Superior temporal gyrus (tissue), 1 donor: ENCODE measurements around the gene KIN.
"Not testable (repeated sequence)": the region's sequence is repeated elsewhere in the genome, so short reads cannot be mapped to it uniquely, and the experiment has no call there.

Source experiments
- DNase-seq: peaks from one replicate; pipeline ENCODE4 v3.0.0-alpha.2; 2016; ENCODE audit errors: extremely low spot score

KIN gene

GRCh38 chr10:7734821-7735220 is 53.0 kb downstream of the KIN start:
- DNase-seq, result no peak

GRCh38 chr10:7722927-7723529 is 64.8 kb downstream of the KIN start:
- DNase-seq, result no peak

- DNase-seq, result no peak
Observed at GRCh38 chr10:7720478-7720877, 67.3 kb downstream of the KIN start.

DNA sequence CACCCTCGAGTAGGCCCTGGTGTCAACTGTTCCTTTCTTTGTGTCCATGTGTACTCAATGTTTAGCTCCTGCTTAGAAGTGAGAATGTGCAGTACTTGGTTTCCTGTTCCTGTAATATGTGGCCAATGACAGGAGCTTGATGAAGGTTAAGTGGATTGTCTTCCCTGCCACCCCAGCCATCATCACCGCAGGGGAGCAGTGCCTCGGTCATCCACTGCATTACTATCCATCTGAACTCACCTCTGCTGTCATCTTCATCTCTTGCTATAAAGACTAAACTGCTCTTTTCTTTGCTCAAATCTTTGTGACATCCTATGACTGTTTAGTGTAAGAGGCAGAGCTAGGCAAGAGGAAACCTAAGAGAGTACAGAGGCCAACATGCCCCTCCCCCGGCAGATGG is 69.1 kb downstream of the KIN start:
- DNase-seq, result no peak

DNA sequence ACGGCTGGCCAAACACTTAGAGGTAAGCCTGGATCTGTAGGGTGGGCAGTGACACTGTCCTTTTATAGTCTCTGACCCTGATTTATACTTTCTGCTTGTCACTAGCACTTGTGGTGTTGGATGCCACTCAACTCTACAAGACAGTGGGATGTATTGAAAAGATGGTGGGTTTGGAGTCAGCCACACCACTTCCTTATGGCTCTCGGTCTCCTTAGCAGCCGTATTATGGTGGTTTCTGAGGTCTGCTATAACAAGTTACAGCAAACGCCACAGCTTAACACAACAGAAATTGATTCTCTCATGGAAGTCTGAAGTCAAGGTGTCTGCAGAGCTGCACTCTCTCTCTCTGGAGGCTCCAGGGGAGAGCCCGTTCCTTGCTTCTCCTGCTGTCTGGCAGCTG is 70.0 kb downstream of the KIN start:
- DNase-seq, result no peak

DNA sequence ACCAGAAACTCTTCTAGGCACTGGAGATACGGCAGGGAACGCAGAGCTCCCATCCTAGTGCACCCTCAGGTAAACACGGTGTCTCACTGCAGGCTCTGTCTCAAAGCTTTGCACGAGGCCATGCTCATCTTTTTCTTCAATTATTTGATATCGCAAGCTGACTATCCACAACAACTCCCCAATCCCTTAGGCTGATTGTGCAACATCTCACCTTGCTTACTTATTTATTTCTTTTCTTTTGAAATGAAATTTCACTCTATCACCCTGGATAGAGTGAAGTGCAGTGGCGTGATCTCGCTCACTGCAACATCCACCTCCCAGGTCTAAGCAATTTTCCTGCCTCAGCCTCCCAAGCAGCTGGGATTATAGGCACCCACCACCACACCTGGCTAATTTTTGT is 72.3 kb downstream of the KIN start:
- DNase-seq, result no peak

DNA sequence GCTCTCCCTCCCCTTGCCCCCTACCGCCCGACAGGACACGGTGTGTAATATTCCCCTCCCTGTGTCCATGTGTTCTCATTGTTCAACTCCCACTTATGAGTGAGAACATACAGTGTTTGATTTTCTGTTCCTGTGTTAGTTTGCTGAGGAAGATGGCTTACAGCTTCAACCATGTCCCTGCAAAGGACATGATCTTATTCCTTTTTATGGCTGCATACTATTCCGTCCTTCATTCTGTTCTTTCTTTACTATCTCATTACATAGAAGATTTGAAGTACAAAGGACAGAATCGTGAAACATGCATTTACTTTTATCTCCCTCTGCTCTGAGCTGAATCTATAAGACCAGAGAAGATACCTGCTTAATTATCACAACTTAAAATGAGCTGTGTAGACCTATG is 76.7 kb downstream of the KIN start:
- DNase-seq, result not testable (repeated sequence)

- no peak for DNase-seq
Observed at GRCh38 chr10:7710446-7710845, 77.3 kb downstream of the KIN start.

DNA sequence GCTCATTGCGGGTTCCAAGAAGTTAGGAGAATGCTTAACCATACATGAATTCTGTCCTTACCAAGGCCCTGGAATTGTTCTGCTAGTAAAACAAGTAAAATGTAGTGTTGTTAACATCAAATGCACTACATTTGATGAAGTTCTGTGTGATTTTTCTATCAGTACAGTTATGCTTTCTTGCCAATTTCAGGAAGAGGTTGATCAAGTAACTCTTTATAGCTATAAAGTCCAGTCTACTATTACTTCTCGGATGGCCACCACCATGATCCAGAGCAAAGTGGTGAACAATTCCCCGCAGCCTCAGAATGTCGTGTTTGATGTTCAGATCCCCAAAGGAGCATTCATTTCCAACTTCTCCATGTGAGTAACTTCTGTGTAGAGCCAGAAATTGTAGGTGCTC is 79.0 kb downstream of the KIN start:
- no peak for DNase-seq

- no peak for DNase-seq
Observed at GRCh38 chr10:7707858-7708622, 79.8 kb downstream of the KIN start.

DNA sequence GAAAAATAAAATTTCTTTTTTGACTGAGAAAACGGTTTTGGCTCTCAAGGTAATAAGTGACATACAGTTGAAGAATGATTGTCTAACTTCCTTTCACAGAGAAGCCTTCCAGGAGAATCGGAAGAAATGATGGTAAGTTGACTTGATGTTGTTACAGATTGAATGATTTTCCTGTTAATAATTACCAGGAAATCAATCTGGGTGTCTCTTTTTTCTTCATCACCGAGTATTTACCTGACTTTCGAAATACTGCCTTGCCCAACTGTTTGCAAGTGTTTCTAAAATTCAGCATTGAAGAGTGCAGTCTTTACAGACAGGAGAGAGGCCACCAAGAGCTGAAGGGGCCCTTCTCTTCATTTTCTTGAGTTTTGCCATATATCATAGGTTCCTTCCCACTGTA is 80.7 kb downstream of the KIN start:
- no peak for DNase-seq

DNA sequence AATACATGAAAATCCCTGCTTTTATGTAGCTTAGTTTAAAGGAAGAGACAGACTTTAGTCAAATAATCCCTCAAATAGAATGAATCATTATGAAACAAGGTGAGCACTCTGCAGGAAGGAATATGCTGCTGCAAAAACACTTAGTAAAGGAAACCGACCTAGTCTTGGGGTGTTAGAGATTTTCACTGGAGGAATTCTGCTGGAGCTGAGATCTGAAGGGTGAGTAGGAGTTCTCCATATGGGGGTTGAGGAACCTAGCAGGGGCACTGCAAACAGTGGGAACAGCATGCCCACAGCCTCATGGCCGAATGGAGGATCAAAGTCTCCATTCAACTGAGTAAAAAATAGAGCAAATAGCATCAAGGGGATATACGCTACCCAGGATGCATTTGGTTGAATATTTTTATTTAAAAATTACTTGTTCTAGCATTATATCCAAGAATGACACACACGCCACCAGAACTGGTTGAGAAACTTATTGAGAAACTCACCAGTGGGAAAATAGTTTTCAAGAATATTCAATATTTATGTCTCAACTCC is 81.2 kb downstream of the KIN start:
- no peak for DNase-seq

DNA sequence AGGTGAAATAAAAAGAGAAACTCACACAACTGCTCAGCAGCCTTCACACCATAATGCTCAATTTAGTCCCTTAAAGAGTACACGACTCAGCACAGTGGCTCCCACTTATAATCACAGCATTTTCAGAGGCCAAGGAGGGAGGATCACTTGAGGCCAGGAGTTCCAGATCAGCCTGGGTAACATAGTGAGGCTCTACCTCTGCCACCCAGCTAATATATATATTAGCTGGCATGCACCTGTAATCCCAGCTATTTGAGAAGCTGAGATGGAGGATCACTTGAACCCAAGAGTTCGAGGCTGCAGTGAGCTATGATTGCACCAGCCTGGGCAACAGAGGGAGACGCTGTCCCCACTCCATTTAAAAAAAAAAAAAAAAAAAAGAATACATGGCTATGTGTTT is 82.5 kb downstream of the KIN start:
- DNase-seq, result no peak

DNA sequence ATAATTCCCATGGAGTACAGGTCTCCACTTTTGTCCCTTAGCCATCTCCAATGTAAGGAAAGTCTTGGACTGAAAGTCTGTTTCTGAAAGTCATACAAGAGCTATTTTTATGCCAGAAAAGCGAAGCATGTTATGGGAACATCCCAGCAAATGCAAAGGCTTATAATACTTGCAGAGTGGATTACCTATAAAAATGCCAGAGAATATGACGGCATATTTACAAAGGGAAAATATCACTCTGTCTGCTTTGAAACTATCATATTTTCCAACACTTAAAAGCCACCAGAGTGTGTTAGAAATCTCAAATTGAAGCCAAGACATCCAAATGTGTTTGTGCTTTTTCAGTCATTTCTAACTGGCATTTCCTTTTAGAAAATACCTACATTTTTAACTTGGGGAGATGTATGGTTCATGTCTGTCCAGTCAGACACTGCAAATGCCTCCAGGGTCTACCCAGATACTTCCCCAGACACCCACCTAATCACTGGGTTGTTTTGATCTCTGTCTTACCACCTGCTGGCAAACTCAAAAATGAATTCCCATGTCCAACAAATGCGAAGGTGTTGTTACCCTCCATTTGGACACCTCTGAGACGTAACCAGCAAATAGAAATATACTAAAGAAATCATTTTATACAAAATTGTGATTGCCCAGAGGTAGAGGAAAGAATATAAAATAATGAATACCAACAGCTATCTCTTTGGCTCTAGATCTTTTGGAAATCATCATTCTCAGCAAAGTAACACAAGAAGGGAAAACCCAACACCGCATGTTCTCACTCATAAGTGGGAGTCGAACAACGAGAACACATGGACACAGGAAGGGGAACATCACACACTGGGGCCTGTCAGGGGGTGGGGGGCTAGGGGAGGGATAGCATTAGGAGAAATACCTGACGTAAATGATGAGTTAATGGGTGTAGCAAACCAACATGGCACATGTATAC is 83.4 kb downstream of the KIN start:
- no peak for DNase-seq

GRCh38 chr10:7703140-7703539 is 84.7 kb downstream of the KIN start, which contains the start of gene ITIH2:
TSS of gene ITIH2 (plus strand) at chr10:7703316. CDS start at chr10:7703435, 119 bp downstream.
- DNase-seq, result no peak

- no peak for DNase-seq
Observed at GRCh38 chr10:7702288-7702812, 85.4 kb downstream of the KIN start.

- DNase-seq, result no peak
Observed at GRCh38 chr10:7701158-7701742, 86.5 kb downstream of the KIN start.
